Measurements from ENCODE around the gene NPTX1. TPM values are rescaled to one million over a fixed set of nuclear protein-coding genes. Genes with fewer than 3 reads are reported as not detected.
A peak's percentile ranks its signal among the peaks of the same experiment; 100 is the strongest.

Gene NPTX1
- total and polyA plus RNA-seq, 3 donors from 2014 or later, result 1.7 to 3.8 (median 3.7) TPM

DNA sequence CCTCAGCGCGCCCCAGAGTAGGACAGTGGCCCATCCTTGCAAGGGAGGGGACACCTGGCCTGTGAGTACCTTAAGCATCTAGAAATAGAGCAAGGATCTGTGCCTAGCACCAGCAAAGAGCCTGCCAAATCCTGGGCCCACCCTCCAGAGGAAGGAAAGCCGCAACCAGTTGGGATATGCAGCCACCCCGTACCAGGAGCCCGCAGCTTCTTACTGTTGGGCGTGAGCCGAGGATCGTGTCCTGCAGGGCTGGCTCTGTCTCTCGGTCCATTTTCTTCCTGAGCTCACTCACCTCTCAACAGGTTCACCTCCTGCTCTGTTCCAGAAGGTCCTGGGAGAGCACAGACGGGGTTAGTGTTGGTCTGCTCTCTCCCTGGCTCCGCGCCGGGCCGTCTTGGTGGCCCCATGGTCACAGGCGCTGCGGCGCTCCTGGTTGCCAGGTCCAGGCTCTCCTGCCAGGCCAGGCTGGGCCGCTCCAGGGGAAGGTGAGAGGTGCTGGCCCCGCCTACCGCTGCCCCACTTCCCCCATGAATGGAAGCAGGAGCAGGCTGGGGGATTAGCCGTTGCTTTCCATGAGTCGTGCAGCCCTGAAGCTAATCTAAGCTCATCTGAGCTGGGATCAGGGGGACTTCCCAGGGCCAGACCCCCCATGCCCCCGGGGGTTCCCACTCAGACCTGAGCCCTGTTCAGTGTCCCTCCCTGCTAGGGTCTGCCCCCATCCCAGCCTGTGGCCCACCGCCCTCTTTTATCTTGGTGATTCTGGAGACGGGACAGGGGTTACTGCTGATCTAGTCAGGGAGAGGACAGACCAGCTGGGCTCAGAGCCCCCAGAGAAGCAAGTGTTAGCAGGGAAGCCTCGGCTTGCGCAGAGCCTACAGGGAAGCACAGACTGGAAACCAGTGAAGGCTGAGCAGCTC lies 48.8 kb downstream of the NPTX1 start:
- no peaks in the 10 kb centered on the region for H3K36me3 ChIP-seq (ENCODE audit: low read depth, missing control alignments)

DNA sequence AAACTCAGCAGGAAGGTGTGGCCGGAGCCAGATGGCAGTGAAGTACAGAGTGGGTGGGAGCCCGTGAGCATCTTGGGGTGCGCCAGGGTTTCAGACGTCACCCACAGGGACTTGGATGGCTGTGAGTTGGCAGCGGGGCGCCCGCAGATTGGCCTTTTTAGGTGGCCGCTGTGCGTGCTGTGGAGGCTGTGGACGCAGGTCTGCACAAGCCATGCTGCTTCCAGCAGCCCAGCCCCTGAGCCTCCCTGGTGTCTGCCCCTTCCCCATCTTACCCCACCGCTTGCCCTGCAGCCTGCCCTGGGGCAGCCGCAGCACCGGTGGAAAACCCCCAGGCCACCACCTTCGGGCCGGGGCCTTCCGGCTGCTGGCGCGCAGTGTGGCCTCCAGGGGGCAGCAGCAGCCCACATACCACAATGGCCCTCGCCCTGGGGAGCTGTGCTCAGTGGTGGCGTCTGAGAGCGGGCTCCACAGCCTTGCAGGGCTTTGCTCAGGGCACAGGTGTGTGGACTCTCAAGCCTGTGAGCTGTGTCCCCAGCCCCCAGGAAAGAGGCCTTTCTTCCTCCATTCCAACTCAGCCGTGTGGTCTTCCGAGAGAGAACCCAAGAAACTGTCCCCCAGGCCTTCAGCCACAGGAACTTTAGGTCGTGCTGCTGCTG lies 49.6 kb downstream of the NPTX1 start:
- Histone ChIP-seq H3K36me3 (ENCODE audit: low read depth, missing control alignments) (no peaks in the 10 kb centered on the region), H3K9me3 (no peaks in the 10 kb centered on the region), H3K4me1 (no peaks in the 10 kb centered on the region), H3K27me3 (no peaks in the 10 kb centered on the region), H3K27ac (no peak overlapping the region), H3K4me3 (no peak overlapping the region)
- peak; percentile 76 for DNase-seq
- WGBS, 2 donors, result 61 to 84% methylated on average over 10 to 24 of the region's 24 CpGs
- TF ChIP-seq, protein P1, sequence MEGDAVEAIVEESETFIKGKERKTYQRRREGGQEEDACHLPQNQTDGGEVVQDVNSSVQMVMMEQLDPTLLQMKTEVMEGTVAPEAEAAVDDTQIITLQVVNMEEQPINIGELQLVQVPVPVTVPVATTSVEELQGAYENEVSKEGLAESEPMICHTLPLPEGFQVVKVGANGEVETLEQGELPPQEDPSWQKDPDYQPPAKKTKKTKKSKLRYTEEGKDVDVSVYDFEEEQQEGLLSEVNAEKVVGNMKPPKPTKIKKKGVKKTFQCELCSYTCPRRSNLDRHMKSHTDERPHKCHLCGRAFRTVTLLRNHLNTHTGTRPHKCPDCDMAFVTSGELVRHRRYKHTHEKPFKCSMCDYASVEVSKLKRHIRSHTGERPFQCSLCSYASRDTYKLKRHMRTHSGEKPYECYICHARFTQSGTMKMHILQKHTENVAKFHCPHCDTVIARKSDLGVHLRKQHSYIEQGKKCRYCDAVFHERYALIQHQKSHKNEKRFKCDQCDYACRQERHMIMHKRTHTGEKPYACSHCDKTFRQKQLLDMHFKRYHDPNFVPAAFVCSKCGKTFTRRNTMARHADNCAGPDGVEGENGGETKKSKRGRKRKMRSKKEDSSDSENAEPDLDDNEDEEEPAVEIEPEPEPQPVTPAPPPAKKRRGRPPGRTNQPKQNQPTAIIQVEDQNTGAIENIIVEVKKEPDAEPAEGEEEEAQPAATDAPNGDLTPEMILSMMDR (IDR thresholded peaks at IDR 0.05), result peak; percentile 88 to 94 (median 92)
- TF ChIP-seq POLR2A (IDR thresholded peaks at IDR 0.05), result no peak
- intact Hi-C loops (cut with DNase I; ENCODE audit: low total_unique reads), result loop anchor here (5.0 kb wide), 1 partner anchor 556 kb away; no protein-coding TSS in a partner anchor

More for the DNA sequence above, 48.8 kb downstream of the NPTX1 start:
- Histone ChIP-seq H3K27me3 (no peaks in the 10 kb centered on the region), H3K9me3 (no peaks in the 10 kb centered on the region), H3K27ac (no peak overlapping the region), H3K4me1 (no peaks in the 10 kb centered on the region), H3K4me3 (no peak overlapping the region)
- DNase-seq, result no peak
- TF ChIP-seq, protein P1 (IDR thresholded peaks at IDR 0.05), result no peak
- TF ChIP-seq POLR2A (IDR thresholded peaks at IDR 0.05), result no peak
- intact Hi-C loops (cut with DNase I; ENCODE audit: low total_unique reads), result loop anchor here (5.0 kb wide), 1 partner anchor 555 kb away; no protein-coding TSS in a partner anchor
- WGBS, 2 donors, result 91 to 97% methylated on average over 14 to 27 of the region's 27 CpGs

DNA sequence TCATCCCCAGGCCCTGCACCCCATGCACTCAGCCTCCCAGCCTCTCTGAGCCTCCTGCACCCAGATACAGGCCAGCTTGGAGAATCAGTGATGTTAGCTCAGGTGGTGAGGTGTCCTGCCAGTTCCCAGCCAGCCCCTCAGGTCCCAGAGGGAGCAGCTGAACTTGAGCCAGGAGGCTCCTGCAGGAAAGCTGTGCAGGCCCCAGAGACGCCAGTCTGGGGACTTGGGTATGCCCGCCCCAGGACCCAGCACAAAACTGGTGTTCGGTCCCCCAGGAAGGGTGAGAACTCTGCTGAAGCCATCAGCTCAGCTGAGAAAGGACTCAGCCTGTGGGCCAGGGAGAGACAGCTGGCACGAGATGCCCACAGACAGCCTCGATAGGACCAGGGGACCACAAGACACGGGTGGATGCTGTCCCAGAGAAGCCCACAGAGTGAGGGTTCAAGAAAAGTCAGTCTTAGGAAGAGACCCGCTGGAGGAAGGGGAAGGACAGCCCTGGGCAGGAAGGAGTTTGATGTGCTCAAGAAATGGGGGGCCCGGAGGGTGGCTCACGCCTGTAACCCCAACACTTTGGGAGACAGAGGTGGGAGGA lies 50.5 kb downstream of the NPTX1 start:
- Histone ChIP-seq H3K36me3 (ENCODE audit: low read depth, missing control alignments) (no peaks in the 10 kb centered on the region), H3K9me3 (no peaks in the 10 kb centered on the region), H3K27ac (no peak overlapping the region), H3K27me3 (no peaks in the 10 kb centered on the region), H3K4me3 (no peak overlapping the region), H3K4me1 (no peaks in the 10 kb centered on the region)
- intact Hi-C loops (cut with DNase I; ENCODE audit: low total_unique reads), result loop anchor here (5.0 kb wide), 1 partner anchor 556 kb away; no protein-coding TSS in a partner anchor
- no peak for TF ChIP-seq POLR2A (IDR thresholded peaks at IDR 0.05)
- TF ChIP-seq, protein P1 (IDR thresholded peaks at IDR 0.05), result no peak
- WGBS, 2 donors, result 86 to 94% methylated on average over 8 to 9 of the region's 9 CpGs
- DNase-seq, result no peak

DNA sequence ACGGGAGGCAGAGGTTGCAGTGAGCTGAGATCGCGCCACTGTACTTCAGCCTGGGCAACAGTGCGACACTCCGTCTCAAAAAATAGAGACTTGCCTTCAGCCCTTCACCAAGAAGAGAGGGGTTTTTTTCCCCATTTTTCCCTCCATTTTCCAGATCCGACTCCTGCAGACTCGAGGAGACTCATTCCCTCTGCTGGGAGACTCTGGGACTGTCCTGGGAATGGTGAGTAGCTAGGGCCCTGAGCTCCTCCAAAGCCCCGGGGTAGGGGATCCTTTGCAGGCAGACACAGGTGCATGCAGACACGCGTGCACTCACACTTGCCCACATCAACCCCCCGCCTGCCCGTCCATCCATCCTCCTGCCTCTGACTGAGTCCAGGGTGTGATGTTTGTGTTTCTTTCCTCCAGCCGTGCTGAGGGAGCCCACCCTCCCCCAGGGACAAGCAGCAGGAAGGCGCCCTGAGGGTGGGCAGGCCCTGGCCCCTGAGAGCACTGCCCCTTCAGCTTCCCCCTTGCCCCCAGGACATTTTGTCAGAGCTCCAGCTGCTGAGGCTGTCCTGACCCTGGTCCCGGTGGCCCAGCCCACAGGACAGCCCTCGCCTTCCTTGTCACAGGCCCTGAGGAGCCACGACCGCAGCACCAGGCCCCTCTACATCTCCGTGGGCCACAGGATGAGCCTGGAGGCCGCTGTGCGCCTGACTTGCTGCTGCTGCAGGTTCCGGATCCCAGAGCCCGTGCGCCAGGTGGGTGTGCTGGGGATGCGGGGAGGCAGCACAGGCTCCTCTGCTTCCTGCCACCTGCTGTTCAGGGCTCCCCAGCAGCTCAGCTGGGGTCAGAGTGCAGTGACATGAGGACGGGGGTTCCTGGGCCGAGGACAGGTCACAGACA lies 51.3 kb downstream of the NPTX1 start:
- Histone ChIP-seq H3K9me3 (no peaks in the 10 kb centered on the region), H3K27ac (no peak overlapping the region), H3K4me3 (no peak overlapping the region), H3K4me1 (no peaks in the 10 kb centered on the region), H3K27me3 (no peaks in the 10 kb centered on the region), H3K36me3 (ENCODE audit: low read depth, missing control alignments) (no peaks in the 10 kb centered on the region)
- TF ChIP-seq, protein P1 (IDR thresholded peaks at IDR 0.05), result no peak
- TF ChIP-seq POLR2A (IDR thresholded peaks at IDR 0.05), result no peak
- no peak for DNase-seq
- 86 to 97% methylated on average over 12 to 27 of the region's 27 CpGs for WGBS, 2 donors
- intact Hi-C loops (cut with DNase I; ENCODE audit: low total_unique reads), result loop anchor here (5.0 kb wide), 1 partner anchor 557 kb away; no protein-coding TSS in a partner anchor
